GM23338 (cell line): ENCODE data around the gene NEURL3. TPM values are rescaled to one million over a fixed set of nuclear protein-coding genes. Genes with fewer than 3 reads are reported as not detected.

ENCODE experiments used
- CTCF ChIP-seq, 2 experiments: fragments of 200-600 bp in 1 of 2; sonication (generic) in 1 of 2; conservative IDR thresholded peaks; 2 replicates each; pipeline versions ENCODE4 v1.5.1 to v1.6.1; 2016 to 2017; ENCODE audit warnings: antibody characterized with exemption in 2 of 2, low read depth in 2 of 2, mild to moderate bottlenecking in 2 of 2, moderate library complexity in 1 of 2
- EZH2phosphoT487 ChIP-seq: fragments of 200-600 bp; sonication (generic); IDR thresholded peaks from one replicate; pipeline ENCODE4 v1.8.1; 2018; ENCODE audit warnings: antibody characterized with exemption; ENCODE audit not compliant: unreplicated experiment
- POLR2AphosphoS5 ChIP-seq: IDR thresholded peaks from 2 replicates; pipeline ENCODE4 v1.6.1; 2016; ENCODE audit warnings: antibody characterized with exemption, low read depth
- STAT1 ChIP-seq: IDR thresholded peaks from one replicate; pipeline ENCODE4 v1.6.1; 2016; ENCODE audit warnings: antibody characterized with exemption; ENCODE audit not compliant: unreplicated experiment
- ZNF114 ChIP-seq: fragments of 250-450 bp; sonication (Bioruptor Pico); IDR thresholded peaks from 2 replicates; pipeline ENCODE4 v1.5.0; 2020; ENCODE audit warnings: mild to moderate bottlenecking, moderate library complexity
- ZNF462 ChIP-seq: fragments of 250-450 bp; sonication (Bioruptor Pico); IDR thresholded peaks from 2 replicates; pipeline ENCODE4 v1.5.0; 2020; ENCODE audit warnings: mild to moderate bottlenecking, moderate library complexity
- polyA plus RNA-seq: library from polyadenylated mRNA; unstranded; fragments of >200 nt; fragmentation: Nextera tagmentation; extraction: Ambion mirVana; gene quantifications from 2 replicates; pipeline ENCODE4 v1.2.1, GENCODE V29; 2016
- total RNA-seq: library from RNA; depleted of rRNA; stranded (reverse); fragments of >200 nt; shearing (Covaris generic); gene quantifications from 2 replicates; pipeline ENCODE4 v1.2.3, GENCODE V29; 2014
- TF ChIP-seq, protein P1 (sequence below): IDR thresholded peaks from one replicate; pipeline ENCODE4 v1.6.1; 2018; ENCODE audit warnings: antibody characterized with exemption; ENCODE audit not compliant: unreplicated experiment

The NEURL3 gene
- total and polyA plus RNA-seq, 2 experiments from 2014 or later = 0.21 TPM; not detected in 1

DNA sequence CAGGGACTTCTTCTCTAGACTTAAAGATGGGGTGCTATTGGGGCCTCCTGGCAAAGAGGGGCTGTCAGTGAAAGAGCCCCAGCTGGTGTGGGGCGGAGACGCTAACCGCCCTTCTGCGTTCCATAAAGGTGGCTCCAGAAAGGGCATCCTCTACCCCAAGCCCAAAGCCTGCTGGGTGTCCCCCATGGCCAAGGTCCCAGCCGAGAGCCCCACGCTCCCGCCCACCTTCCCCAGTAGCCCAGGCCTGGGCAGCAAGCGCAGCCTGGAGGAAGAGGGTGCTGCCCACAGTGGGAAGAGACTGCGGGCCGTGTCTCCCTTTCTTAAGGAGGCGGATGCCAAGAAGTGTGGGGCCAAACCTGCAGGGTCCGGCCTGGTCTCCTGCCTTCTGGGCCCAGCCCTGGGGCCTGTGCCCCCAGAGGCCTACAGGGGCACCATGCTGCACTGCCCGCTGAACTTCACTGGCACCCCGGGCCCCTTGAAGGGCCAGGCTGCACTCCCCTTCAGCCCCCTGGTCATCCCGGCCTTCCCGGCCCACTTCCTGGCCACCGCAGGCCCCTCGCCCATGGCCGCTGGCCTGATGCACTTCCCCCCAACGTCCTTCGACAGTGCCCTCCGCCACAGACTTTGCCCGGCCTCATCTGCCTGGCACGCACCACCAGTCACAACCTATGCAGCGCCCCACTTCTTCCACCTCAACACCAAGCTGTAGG lies 46.6 kb upstream of the NEURL3 start (continued):
- TF ChIP-seq ZNF462 (CRISPR knock-in tag) (no peak), STAT1 (no peak), EZH2phosphoT487 (no peak), POLR2AphosphoS5 (no peak), CTCF (conservative IDR thresholded peaks at IDR 0.05; ENCODE audit: low read depth in 2 of 2) (no peak), ZNF114 (CRISPR knock-in tag) (no peak)
- TF ChIP-seq, protein P1, sequence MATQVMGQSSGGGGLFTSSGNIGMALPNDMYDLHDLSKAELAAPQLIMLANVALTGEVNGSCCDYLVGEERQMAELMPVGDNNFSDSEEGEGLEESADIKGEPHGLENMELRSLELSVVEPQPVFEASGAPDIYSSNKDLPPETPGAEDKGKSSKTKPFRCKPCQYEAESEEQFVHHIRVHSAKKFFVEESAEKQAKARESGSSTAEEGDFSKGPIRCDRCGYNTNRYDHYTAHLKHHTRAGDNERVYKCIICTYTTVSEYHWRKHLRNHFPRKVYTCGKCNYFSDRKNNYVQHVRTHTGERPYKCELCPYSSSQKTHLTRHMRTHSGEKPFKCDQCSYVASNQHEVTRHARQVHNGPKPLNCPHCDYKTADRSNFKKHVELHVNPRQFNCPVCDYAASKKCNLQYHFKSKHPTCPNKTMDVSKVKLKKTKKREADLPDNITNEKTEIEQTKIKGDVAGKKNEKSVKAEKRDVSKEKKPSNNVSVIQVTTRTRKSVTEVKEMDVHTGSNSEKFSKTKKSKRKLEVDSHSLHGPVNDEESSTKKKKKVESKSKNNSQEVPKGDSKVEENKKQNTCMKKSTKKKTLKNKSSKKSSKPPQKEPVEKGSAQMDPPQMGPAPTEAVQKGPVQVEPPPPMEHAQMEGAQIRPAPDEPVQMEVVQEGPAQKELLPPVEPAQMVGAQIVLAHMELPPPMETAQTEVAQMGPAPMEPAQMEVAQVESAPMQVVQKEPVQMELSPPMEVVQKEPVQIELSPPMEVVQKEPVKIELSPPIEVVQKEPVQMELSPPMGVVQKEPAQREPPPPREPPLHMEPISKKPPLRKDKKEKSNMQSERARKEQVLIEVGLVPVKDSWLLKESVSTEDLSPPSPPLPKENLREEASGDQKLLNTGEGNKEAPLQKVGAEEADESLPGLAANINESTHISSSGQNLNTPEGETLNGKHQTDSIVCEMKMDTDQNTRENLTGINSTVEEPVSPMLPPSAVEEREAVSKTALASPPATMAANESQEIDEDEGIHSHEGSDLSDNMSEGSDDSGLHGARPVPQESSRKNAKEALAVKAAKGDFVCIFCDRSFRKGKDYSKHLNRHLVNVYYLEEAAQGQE = no peak
